HepG2 (cell line): ENCODE measurements around the gene EXOC6B. TPM values are rescaled to one million over a fixed set of nuclear protein-coding genes. Genes with fewer than 3 reads are reported as not detected.

Source experiments
- E2F5 ChIP-seq: sonication (generic); formaldehyde crosslinking; conservative IDR thresholded peaks from 2 replicates; pipeline ENCODE4 v1.4.0; 2020; ENCODE audit warnings: missing genetic modification reagents
- ELF3 ChIP-seq: IDR thresholded peaks from 2 replicates; pipeline ENCODE4 v1.6.1; 2016; ENCODE audit warnings: missing genetic modification reagents, missing compliant biosample characterization
- GFI1 ChIP-seq: sonication (generic); formaldehyde crosslinking; IDR thresholded peaks from 2 replicates; pipeline ENCODE4 v1.5.0; 2020; ENCODE audit warnings: missing genetic modification reagents, mild to moderate bottlenecking, borderline replicate concordance
- NR2C2 ChIP-seq: sonication (generic); formaldehyde crosslinking; IDR thresholded peaks from 2 replicates; pipeline ENCODE4 v1.4.0; 2020; ENCODE audit warnings: missing genetic modification reagents, mild to moderate bottlenecking, moderate library complexity, borderline replicate concordance
- NR3C1 ChIP-seq: sonication (generic); formaldehyde crosslinking; IDR thresholded peaks from 2 replicates; pipeline ENCODE4 v1.4.0; 2020; ENCODE audit warnings: missing genetic modification reagents
- PCBP1 ChIP-seq: fragments of 200-400 bp; formaldehyde crosslinking; IDR thresholded peaks from 2 replicates; pipeline ENCODE4 v1.6.1; 2017; ENCODE audit warnings: mild to moderate bottlenecking, low read depth, low read length, borderline replicate concordance
- PRDM4 ChIP-seq: sonication (generic); formaldehyde crosslinking; IDR thresholded peaks from 2 replicates; pipeline ENCODE4 v1.9.0; 2021; ENCODE audit warnings: missing genetic modification reagents, borderline replicate concordance
- RBM39 ChIP-seq: fragments of 200-400 bp; formaldehyde crosslinking; IDR thresholded peaks from one replicate; pipeline ENCODE4 v1.6.1; 2018; ENCODE audit warnings: antibody characterized with exemption, mild to moderate bottlenecking, low read depth, low read length; ENCODE audit not compliant: poor library complexity, severe bottlenecking
- REXO4 ChIP-seq: sonication (generic); formaldehyde crosslinking; IDR thresholded peaks from 2 replicates; pipeline ENCODE4 v1.8.0; 2022; ENCODE audit warnings: missing genetic modification reagents, mild to moderate bottlenecking, borderline replicate concordance
- RNF2 ChIP-seq: fragments of 450-650 bp; conservative IDR thresholded peaks from 2 replicates; pipeline ENCODE4 v1.6.1; 2016; ENCODE audit warnings: low read depth
- SKI ChIP-seq: fragments of 450-650 bp; IDR thresholded peaks from one replicate; pipeline ENCODE4 v1.6.1; 2018; ENCODE audit warnings: mild to moderate bottlenecking; ENCODE audit not compliant: partially characterized antibody
- SP5 ChIP-seq: IDR thresholded peaks from 2 replicates; pipeline ENCODE4 v1.6.1; 2016; ENCODE audit warnings: low read depth, borderline replicate concordance
- ZFP91 ChIP-seq: sonication (generic); formaldehyde crosslinking; IDR thresholded peaks from 2 replicates; pipeline ENCODE4 v1.9.0; 2022; ENCODE audit warnings: missing genetic modification reagents, mild to moderate bottlenecking, borderline replicate concordance
- ZMYM3 ChIP-seq: sonication (generic); formaldehyde crosslinking; IDR thresholded peaks from 2 replicates; pipeline ENCODE4 v1.5.1; 2020; ENCODE audit warnings: mild to moderate bottlenecking, missing genetic modification reagents
- ZNF225 ChIP-seq: sonication (generic); formaldehyde crosslinking; IDR thresholded peaks from 2 replicates; pipeline ENCODE4 v1.4.0; 2020; ENCODE audit warnings: mild to moderate bottlenecking, missing genetic modification reagents
- ZNF556 ChIP-seq: sonication (generic); formaldehyde crosslinking; IDR thresholded peaks from 2 replicates; pipeline ENCODE4 v1.4.0; 2020; ENCODE audit warnings: mild to moderate bottlenecking, missing genetic modification reagents, borderline replicate concordance
- ZNF562 ChIP-seq: sonication (generic); formaldehyde crosslinking; IDR thresholded peaks from 2 replicates; pipeline ENCODE4 v1.8.0; 2022; ENCODE audit warnings: missing genetic modification reagents, borderline replicate concordance
- ZNF619 ChIP-seq: sonication (generic); formaldehyde crosslinking; IDR thresholded peaks from 2 replicates; pipeline ENCODE4 v1.4.0; 2020; ENCODE audit warnings: mild to moderate bottlenecking, missing genetic modification reagents
- ZNF776 ChIP-seq: sonication (generic); formaldehyde crosslinking; IDR thresholded peaks from 2 replicates; pipeline ENCODE4 v1.4.0; 2020; ENCODE audit warnings: mild to moderate bottlenecking, missing genetic modification reagents
- polyA plus RNA-seq, 8 experiments: library from polyadenylated mRNA; depleted of rRNA in 3 of 8; stranded (reverse) in 7 of 8; unstranded in 1 of 8; fragments of >200 nt; fragmentation: Illumina TruSeq in 4 of 8; extraction: Trizol in 4 of 8; gene quantifications; 2 replicates each; pipeline versions ENCODE4 v1.2.1 to v1.2.3, GENCODE V29; 2011 to 2016; ENCODE audit warnings: low read depth in 4 of 8, missing spikeins in 1 of 8, mixed read lengths in 1 of 8; ENCODE audit not compliant: insufficient read depth in 1 of 8
- total RNA-seq, 5 experiments: library from RNA; depleted of rRNA; stranded (reverse); fragments of >200 nt; fragmentation: Illumina TruSeq; extraction: Trizol; gene quantifications; 2 replicates each; pipeline ENCODE4 v1.2.3, GENCODE V29; 2016; ENCODE audit warnings: low read depth in 1 of 5

The EXOC6B gene
- total and polyA plus RNA-seq, 2 of the 13 experiments (the other 11 are each of a cell fraction or from before 2014, with no cell fraction given): 9.1 to 15.9 TPM

- TF ChIP-seq ZNF619 (CRISPR knock-in tag): peak; percentile 97; the same call in 1 of the 2 replicates
- TF ChIP-seq NR2C2 (CRISPR knock-in tag): peak; percentile 85
- TF ChIP-seq RBM39: no peak
- TF ChIP-seq PRDM4 (CRISPR knock-in tag): no peak
- no peak for TF ChIP-seq REXO4
- no peak for TF ChIP-seq NR3C1 (CRISPR knock-in tag)
- TF ChIP-seq ELF3 (CRISPR knock-in tag): peak; percentile 77
- TF ChIP-seq ZMYM3: peak; percentile 60; the same call in 1 of the 2 replicates
- TF ChIP-seq RNF2: no peak
- TF ChIP-seq SKI: peak; percentile 57
- TF ChIP-seq E2F5: no peak; the same call in 1 of the 2 replicates
- TF ChIP-seq ZNF225: peak; percentile 73; the same call in 1 of the 2 replicates
- peak; percentile 97 for TF ChIP-seq ZNF556 (CRISPR knock-in tag)
- peak; percentile 72; the same call in 1 of the 2 replicates for TF ChIP-seq GFI1
- peak; percentile 97 for TF ChIP-seq ZNF776 (CRISPR knock-in tag)
- peak; percentile 46; the same call in 1 of the 2 replicates for TF ChIP-seq PCBP1
- no peak for TF ChIP-seq ZNF562 (CRISPR knock-in tag)
- peak; percentile 44 for TF ChIP-seq SP5 (CRISPR knock-in tag)
- peak; percentile 95 for TF ChIP-seq ZFP91 (CRISPR knock-in tag)
Observed at GRCh38 chr2:72825257-72826155, at the start of gene EXOC6B (continued).
